Stimulated activated naive CD4-positive, alpha-beta T cell treated with Interleukin-2 at 50 U/mL for 16 hours (primary cell): ENCODE measurements around the gene ZNF135.

Experiments
- DNase-seq: peaks from one replicate; lab custom pipeline; 2025; lab: John Stamatoyannopoulos, UW

Gene ZNF135

GRCh38 chr19:58046856-58047255, 12.2 kb upstream of the ZNF135 start:
- DNase-seq, result no peak

DNA sequence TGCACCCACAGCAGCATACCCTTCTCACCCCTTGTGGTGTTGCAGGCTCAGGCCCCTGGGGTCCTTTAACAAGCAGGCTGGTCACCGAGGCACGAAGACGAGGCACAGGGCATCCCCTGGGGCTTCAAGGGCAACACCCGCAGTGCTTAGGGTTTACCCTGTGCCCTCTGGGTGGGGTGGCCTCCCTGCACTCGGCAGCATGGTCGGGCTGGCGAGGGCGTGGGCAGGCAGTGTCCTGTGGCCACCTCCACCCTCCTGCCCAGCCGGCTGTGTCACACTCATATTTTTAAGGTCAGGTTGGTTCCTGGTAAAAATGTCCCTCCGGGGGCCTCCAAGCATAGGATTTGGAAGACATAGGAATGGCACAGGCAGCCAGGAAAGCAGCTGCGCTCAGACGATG, 11.4 kb upstream of the ZNF135 start:
- no peak for DNase-seq

GRCh38 chr19:58052256-58052655, 6.8 kb upstream of the ZNF135 start:
- no peak for DNase-seq

- no peak for DNase-seq
Measured at GRCh38 chr19:58053480-58054156, 5.5 kb upstream of the ZNF135 start.

GRCh38 chr19:58054901-58055874, 3.9 kb upstream of the ZNF135 start:
- DNase-seq, result no peak

DNA sequence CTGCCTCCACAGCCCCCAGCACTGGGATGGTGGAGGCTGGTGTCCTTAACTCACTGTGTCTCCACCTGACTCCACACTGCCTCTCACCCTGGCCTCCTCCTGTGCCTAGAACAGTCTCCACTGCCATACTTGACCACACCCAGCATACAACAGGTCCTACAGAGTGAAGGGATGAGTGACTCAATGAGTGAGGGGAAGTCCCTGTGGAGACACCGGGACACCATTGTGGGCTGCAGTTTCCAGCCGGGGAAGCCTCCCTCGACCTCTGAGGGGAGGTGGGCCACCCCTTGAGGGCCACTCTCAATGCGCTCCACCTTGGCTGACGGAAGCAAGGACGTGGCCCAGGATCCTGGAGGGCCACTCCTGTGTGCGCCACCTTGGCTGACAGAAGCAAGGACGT, 2.8 kb upstream of the ZNF135 start:
- no peak for DNase-seq

GRCh38 chr19:58056861-58057260, 2.2 kb upstream of the ZNF135 start:
- no peak for DNase-seq

- no peak for DNase-seq
Measured at GRCh38 chr19:58058467-58058866, 615 bp upstream of the ZNF135 start.

- no peak for DNase-seq
Measured at GRCh38 chr19:58059671-58060078, 593 bp downstream of the ZNF135 start.

- no peak for DNase-seq
Measured at GRCh38 chr19:58060231-58060630, 1.1 kb downstream of the ZNF135 start.

- DNase-seq, result no peak
Measured at GRCh38 chr19:58063712-58064111, 4.6 kb downstream of the ZNF135 start.

DNA sequence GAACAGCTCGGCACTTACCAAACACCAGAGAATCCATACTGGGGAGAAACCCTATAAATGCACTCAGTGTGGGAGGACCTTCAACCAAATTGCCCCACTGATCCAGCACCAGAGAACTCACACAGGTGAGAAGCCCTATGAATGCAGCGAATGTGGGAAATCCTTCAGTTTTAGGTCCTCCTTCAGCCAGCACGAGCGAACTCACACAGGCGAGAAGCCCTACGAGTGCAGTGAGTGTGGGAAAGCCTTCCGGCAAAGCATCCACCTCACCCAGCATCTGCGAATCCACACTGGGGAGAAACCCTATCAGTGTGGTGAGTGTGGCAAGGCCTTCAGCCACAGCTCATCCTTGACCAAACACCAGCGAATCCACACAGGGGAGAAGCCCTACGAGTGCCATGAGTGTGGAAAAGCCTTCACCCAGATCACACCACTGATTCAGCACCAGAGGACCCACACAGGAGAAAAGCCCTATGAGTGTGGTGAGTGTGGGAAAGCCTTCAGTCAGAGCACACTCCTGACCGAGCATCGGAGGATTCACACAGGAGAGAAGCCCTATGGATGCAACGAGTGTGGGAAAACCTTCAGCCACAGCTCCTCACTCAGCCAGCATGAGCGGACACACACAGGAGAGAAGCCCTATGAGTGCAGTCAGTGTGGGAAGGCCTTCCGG, 8.3 kb downstream of the ZNF135 start:
- no peak for DNase-seq

DNA sequence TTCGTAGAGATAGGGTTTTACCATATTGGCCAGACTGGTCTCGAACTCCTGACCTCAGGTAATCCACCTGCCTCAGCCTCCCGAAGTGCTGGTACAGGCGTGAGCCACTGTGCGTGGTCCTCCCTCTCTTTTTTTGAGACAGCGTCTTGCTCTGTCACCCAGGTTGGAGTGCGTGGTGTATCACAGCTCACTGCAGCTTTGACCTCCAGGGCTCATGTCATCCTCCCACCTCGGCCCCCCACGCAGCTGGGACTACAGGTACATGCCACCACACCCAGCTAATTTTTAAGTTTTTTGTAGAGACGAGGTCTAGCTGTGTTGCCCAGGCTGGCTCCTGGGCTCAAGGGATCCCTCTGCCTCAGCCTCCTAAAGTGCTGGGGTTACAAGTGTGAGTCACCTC, 20.7 kb downstream of the ZNF135 start:
- DNase-seq, result no peak

DNA sequence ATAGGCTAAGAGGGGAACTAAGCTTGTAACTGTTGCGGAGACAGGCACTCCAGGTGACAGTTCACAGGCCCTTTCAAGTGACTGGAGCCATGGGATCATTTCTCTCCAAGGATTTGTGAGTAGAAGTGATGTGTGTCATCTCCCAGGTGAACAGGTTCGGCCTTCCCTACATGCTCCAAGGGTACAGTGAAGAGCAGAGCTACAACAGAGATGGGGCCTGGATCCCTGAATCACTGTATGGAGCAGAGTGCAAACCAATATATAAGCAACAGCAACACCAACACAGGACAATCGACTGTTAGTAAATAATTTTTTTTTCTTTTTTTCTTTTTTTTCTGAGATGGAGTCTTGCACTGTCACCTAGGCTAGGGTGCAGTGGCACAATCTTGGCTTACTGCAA, 23.9 kb downstream of the ZNF135 start:
- DNase-seq, result no peak

DNA sequence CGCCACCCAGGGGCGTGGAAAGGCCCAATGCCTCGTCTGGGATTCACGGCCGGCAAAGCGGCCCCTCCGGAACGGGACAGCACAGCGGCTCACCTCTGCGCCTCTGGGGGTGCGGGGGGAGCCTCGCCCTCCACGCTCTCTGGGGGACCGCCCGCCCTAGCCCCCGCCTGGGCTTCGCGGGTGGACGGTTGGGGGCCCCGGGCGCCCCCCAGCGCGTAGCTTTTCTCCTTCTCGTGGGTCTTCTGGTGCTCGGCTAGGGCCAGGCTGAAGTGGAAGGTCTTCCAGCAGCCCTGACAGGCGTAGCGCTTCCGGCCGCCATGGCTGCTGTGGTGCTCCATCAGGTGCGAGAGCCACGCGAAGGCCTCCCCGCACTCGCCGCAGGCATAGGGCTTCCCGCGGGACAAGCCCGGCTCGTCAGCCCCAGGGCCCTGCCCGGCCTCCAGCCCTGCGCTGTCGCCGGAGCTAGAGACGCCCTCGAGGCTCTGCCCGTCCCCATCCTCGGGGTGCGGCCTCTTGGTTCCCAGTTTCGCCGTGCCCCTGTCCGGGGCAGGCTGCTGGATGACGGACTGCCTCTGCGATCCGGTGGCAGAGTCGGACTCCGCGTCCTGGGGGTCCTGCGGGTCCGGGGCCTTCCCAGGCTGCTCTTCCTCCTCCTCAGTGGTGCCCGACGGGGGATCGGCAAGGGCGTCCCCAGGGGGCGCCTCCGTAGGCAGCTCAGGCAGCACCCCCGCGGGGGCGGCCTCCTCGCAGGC, 25.7 kb downstream of the ZNF135 start:
- no peak for DNase-seq

DNA sequence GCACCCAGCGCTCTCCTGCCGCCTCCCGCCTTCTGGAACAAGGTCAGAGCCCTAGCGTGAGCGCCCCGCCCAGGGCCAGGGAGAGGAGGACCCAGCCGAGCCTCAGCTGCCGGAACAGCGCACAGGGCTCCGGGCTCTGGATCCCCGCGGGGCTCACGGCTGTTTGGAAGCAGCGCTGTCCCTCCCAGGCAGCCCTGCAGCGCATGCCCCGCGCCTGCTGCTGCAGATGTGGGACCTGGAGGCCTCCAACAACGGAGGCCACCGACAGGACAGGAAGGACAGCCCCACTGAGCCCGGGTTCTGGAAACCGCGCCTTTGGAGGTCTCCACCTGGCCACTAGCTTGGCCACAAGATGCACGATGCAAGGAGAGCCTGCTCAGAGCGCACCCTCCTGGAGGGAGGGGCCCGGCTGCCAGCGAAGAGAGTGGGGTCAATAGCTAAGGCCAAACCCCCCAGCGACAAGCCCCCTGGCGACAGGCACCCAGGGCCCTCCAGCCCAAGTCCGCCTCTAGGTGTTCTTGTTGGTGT, 26.3 kb downstream of the ZNF135 start:
- no peak for DNase-seq

DNA sequence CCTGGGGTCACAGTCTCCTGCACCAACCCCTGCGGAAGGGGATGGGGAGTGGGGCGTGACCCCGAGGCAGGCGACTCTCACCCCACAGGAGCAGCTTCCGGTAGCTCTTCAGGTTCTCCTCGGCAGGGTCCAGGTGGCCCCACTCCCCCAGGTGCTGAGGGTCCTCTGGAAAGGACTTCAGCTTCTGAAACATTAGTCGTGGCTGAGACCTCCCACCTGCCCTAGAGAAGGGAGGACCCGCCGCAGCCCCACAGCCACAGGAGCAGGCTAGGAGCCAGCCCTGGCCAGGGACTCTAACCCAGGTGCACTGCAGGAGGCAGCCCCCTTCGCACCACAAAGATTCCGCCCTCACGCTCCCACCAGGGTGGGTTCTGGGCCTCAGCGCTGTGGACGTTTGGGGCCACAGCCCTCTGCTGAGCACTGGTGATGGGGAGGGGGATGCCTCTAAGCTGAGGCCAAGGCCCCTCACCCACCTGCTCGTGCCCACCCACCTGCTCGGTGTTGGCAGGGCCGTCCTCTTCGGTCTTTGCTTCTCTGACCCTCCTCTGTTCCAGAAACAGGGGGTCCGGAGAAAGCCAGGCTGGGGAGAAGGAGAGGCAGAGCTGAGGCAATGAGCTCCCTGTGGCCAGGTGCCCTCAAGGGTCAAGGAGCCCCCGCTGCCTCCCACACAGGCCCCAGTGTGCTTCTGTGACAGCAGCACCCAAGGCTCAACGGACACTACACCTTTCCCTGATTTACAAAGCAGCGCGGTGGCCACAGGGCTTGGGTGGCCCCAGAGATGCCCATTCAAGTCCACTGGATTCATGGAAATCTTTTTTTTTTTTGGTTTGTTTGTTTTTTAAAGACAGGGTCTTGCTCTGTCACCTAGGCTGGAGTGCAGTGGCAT, 28.0 kb downstream of the ZNF135 start:
- DNase-seq, result no peak

GRCh38 chr19:58088521-58089052, 29.5 kb downstream of the ZNF135 start:
- DNase-seq, result no peak

GRCh38 chr19:58089846-58090245, 30.8 kb downstream of the ZNF135 start:
- DNase-seq, result no peak

DNA sequence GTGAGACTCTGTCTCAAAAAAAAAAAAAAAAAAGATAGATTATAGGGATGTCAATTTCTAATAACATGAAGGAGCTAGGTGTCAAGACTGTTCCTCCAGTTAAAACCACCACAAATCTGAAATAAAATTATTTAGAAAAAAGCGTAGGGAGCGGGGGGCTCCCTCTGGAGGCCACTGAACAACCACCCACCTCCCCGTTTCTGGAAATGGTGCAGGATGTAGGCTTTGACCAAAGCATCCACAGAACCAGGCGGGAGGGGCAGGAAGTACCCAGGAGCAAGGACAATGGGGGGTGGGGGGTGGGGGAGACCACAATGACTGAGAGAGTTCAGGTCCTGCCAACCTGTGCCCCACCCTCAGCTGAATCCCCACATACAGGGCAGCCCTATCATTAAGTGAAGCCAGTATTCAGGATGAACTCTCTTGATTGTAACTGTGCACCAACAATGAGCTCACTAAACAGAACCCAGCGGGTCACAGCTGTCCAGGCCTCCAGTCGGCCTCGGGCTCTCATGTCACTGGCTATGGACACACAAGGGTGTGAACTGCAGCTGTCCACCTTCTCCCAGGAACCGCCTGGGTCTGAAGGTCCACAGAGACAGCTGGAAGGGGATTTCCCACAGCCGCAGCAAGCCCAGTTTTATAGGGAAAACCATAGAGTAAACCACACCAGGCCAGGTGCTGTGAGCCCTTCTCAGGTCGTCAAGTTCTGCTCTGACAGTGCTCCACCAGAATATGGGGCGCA, 32.3 kb downstream of the ZNF135 start:
- DNase-seq, result no peak
